SK-N-MC (cell line): Measurements from ENCODE around the gene RYR2.

Experiments used
- EZH2 ChIP-seq: fragments of 200-600 bp; sonication (generic); IDR thresholded peaks from one replicate; pipeline ENCODE4 v1.6.1; 2017; ENCODE audit warnings: antibody characterized with exemption
- POLR2AphosphoS5 ChIP-seq: IDR thresholded peaks from 2 replicates; pipeline ENCODE4 v1.6.1; 2012; ENCODE audit warnings: mild to moderate bottlenecking, low read depth, low read length, borderline replicate concordance

DNA sequence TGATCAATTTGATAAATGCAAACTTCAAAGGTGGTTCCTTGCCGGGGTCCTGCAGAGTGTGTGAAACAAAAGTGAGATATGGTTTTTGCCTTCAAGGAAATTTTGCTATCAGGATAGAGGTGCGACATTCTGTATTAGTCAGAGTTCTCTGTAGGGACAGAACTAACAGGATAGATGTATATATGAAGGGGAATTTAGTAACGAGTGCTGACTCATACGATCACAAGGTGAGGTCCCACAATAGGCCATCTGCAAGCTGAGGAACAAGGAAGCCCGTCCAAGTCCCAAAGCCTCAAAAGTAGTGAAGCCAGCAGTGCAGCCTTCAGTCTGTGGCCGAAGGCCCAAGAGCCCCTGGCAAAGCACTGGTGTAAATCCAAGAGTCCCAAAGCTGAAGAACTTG is 157.0 kb downstream of the RYR2 start:
- TF ChIP-seq POLR2AphosphoS5: no peak
- no peak for TF ChIP-seq EZH2
